Type B pancreatic cell (in vitro differentiated cells): ENCODE results near the gene PEAR1. TPM values are rescaled to one million over a fixed set of nuclear protein-coding genes. Genes with fewer than 3 reads are reported as not detected.
A peak's percentile ranks its signal among the peaks of the same experiment; 100 is the strongest.
"Not testable (repeated sequence)": the region's sequence is repeated elsewhere in the genome, so short reads cannot be mapped to it uniquely, and the experiment has no call there.

Experiments
- DNase-seq: peaks from one replicate; pipeline ENCODE4 v3.0.0; 2021; ENCODE audit warnings: mixed read lengths; ENCODE audit not compliant: unreplicated experiment; ENCODE audit errors: extremely low spot score
- H3K27ac Mint-ChIP-seq: 2 replicates; pipeline ENCODE4 v1.8.0; 2021; ENCODE audit warnings: mild to moderate bottlenecking, mixed read lengths
- H3K27me3 Mint-ChIP-seq: 2 replicates; pipeline ENCODE4 v1.8.0; 2021; ENCODE audit warnings: mixed read lengths
- H3K36me3 Mint-ChIP-seq: 2 replicates; pipeline ENCODE4 v1.8.0; 2021; ENCODE audit warnings: mixed read lengths
- H3K4me1 Mint-ChIP-seq: one replicate; pipeline ENCODE4 v1.8.0; 2021; ENCODE audit warnings: mixed read lengths; ENCODE audit not compliant: unreplicated experiment
- H3K4me3 Mint-ChIP-seq: 2 replicates; pipeline ENCODE4 v1.8.0; 2021; ENCODE audit warnings: mild to moderate bottlenecking, mixed read lengths
- H3K9me3 Mint-ChIP-seq: 2 replicates; pipeline ENCODE4 v1.8.0; 2021; ENCODE audit warnings: mixed read lengths
- total RNA-seq: library from RNA; stranded (reverse); gene quantifications from 2 replicates; pipeline ENCODE4 v1.2.1, GENCODE V29; 2021; ENCODE audit warnings: low replicate concordance
- TF ChIP-seq, protein P1 (sequence below): fragments of 200-600 bp; sonication (generic); conservative IDR thresholded peaks from 2 replicates; pipeline ENCODE4 v1.5.0; 2021; ENCODE audit warnings: antibody characterized with exemption, mild to moderate bottlenecking

The PEAR1 gene
- total RNA-seq, 1 donor from 2014 or later: 11.7 TPM

DNA sequence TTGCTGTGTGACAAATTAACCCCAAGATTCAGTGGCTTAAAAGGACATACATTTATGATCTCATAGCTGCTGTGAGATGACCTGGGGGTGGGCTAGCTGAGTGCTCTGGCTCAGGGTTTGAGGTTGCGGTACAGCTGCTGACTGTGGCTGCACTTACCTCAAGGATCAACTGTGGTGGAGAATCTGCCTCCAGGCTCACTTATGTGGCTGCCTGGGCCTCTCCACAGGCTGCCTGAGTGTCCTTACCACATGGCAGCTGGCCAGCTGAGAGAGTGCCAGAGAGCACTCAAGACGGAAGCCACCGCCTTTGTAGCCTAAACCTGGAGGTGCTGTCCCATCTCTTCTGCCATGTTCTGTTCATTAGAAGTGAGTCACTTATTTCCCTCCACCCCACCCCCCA is 32.7 kb downstream of the PEAR1 start:
- no peak for DNase-seq
- no peak overlapping the region for H3K27ac Mint-ChIP-seq

GRCh38 chr1:156926695-156927094 is 33.2 kb downstream of the PEAR1 start:
- H3K4me3 Mint-ChIP-seq, H3K27ac Mint-ChIP-seq, H3K9me3 Mint-ChIP-seq, H3K36me3 Mint-ChIP-seq, DNase-seq: not testable (repeated sequence)
- Mint-ChIP-seq H3K27me3 (peaks cover 96% of the 10 kb centered on the region), H3K4me1 (peaks cover 26% of the 10 kb centered on the region)

More for the DNA sequence above, 32.7 kb downstream of the PEAR1 start:
- peak overlapping the region; percentile 43 for H3K4me3 Mint-ChIP-seq
- H3K36me3 Mint-ChIP-seq: no peaks in the 10 kb centered on the region
- TF ChIP-seq, protein P1, sequence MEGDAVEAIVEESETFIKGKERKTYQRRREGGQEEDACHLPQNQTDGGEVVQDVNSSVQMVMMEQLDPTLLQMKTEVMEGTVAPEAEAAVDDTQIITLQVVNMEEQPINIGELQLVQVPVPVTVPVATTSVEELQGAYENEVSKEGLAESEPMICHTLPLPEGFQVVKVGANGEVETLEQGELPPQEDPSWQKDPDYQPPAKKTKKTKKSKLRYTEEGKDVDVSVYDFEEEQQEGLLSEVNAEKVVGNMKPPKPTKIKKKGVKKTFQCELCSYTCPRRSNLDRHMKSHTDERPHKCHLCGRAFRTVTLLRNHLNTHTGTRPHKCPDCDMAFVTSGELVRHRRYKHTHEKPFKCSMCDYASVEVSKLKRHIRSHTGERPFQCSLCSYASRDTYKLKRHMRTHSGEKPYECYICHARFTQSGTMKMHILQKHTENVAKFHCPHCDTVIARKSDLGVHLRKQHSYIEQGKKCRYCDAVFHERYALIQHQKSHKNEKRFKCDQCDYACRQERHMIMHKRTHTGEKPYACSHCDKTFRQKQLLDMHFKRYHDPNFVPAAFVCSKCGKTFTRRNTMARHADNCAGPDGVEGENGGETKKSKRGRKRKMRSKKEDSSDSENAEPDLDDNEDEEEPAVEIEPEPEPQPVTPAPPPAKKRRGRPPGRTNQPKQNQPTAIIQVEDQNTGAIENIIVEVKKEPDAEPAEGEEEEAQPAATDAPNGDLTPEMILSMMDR: no peak
- peaks cover 96% of the 10 kb centered on the region for H3K27me3 Mint-ChIP-seq
- no peaks in the 10 kb centered on the region for H3K9me3 Mint-ChIP-seq
- H3K4me1 Mint-ChIP-seq: peaks cover 22% of the 10 kb centered on the region

DNA sequence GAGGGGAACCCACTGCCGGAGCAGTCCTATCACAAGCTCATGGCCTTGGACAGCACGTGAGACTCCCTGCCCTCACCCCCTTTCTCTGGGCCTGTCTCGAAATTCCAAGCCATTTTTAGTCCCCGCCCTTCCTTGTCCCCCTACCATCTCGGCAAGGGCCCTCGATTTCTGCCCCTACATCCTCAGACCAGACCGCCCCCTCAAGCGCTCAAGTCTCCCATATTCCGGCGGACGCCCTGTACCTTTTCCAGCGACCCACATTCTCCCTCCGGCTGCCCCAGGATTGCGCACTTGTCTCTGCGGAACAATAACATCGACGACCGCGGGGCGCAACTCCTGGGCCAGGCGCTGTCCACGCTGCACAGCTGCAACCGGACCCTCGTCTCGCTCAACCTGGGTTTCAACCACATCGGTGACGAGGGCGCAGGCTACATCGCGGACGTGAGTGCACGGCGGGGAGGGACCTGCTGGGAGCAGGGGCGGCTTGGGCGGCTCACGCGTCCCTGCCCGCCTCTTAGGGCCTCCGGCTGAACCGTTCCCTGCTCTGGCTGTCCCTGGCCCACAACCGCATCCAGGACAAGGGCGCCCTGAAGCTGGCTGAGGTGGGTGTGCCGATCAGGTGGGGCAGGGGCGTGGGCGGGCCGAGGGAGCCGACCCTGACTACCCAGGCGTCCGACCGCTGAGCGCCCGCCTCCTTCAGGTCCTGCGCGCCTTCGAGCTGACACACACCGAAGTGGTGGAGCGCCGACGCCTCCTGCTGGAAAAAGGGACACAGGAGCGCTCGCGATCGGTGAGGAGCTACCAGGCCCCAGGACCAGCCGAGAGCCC is 33.9 kb downstream of the PEAR1 start:
- Mint-ChIP-seq H3K4me1 (peaks cover 26% of the 10 kb centered on the region), H3K4me3 (peak overlapping the region; percentile 78), H3K27ac (peak overlapping the region; percentile 13), H3K36me3 (no peaks in the 10 kb centered on the region), H3K27me3 (peaks cover 88% of the 10 kb centered on the region), H3K9me3 (no peaks in the 10 kb centered on the region)
- TF ChIP-seq, protein P1: peak; percentile 83
- DNase-seq: peak; percentile 84

GRCh38 chr1:156928043-156928602 is 34.6 kb downstream of the PEAR1 start:
- Mint-ChIP-seq H3K36me3 (peaks cover 2% of the 10 kb centered on the region), H3K9me3 (no peaks in the 10 kb centered on the region), H3K4me3 (peak overlapping the region; percentile 78), H3K4me1 (peaks cover 30% of the 10 kb centered on the region), H3K27ac (no peak overlapping the region), H3K27me3 (peaks cover 86% of the 10 kb centered on the region)
- TF ChIP-seq, protein P1: peak; percentile 14
- no peak for DNase-seq

GRCh38 chr1:156929596-156930238 is 36.2 kb downstream of the PEAR1 start:
- TF ChIP-seq, protein P1: no peak
- Mint-ChIP-seq H3K4me1 (peaks cover 26% of the 10 kb centered on the region), H3K4me3 (no peak overlapping the region), H3K9me3 (no peaks in the 10 kb centered on the region), H3K36me3 (peaks cover 3% of the 10 kb centered on the region), H3K27me3 (peaks cover 71% of the 10 kb centered on the region), H3K27ac (no peak overlapping the region)
- no peak for DNase-seq

- DNase-seq: no peak
- Mint-ChIP-seq H3K4me3 (no peak overlapping the region), H3K36me3 (peaks cover 8% of the 10 kb centered on the region), H3K27me3 (peaks cover 63% of the 10 kb centered on the region), H3K9me3 (no peaks in the 10 kb centered on the region), H3K27ac (no peak overlapping the region), H3K4me1 (peaks cover 26% of the 10 kb centered on the region)
- TF ChIP-seq, protein P1: no peak
Measured at GRCh38 chr1:156930483-156930882, 37.0 kb downstream of the PEAR1 start.
